CD4-positive, alpha-beta memory T cell (primary cell): ENCODE results near the gene AGPAT1. TPM values are rescaled to one million over a fixed set of nuclear protein-coding genes. Genes with fewer than 3 reads are reported as not detected.

Source experiments
- CTCF ChIA-PET: fragments of 350-600 bp; sonication (Branson Sonifier 250); formaldehyde crosslinking; loops from one replicate; lab custom pipeline; 2021; ENCODE audit warnings: inconsistent platforms; ENCODE audit not compliant: partially characterized antibody; lab: Charles Lee
- POLR2A ChIA-PET: fragments of 350-600 bp; sonication (Branson Sonifier 250); formaldehyde crosslinking; loops from one replicate; lab custom pipeline; 2021; ENCODE audit not compliant: partially characterized antibody; lab: Charles Lee
- DNase-seq, 5 donors: peaks; one replicate each; pipeline versions ENCODE4 v3.0.0 to v3.0.0-alpha.2; 2020 to 2022; ENCODE audit warnings: mixed read lengths in 1 of 5
- H3K27ac ChIP-seq: one replicate; pipeline ENCODE4 v1.7.0; 2013; ENCODE audit warnings: low read depth, low read length
- H3K27me3 ChIP-seq: 2 replicates; pipeline ENCODE4 v1.7.0; 2013; ENCODE audit warnings: mild to moderate bottlenecking, low read length, moderate library complexity; ENCODE audit not compliant: insufficient read depth
- H3K36me3 ChIP-seq: 2 replicates; pipeline ENCODE4 v1.7.0; 2013; ENCODE audit warnings: mild to moderate bottlenecking, low read length, moderate library complexity; ENCODE audit not compliant: insufficient read depth
- H3K4me1 ChIP-seq: 2 replicates; pipeline ENCODE4 v1.7.0; 2013; ENCODE audit warnings: mild to moderate bottlenecking, low read length, moderate library complexity; ENCODE audit not compliant: insufficient read depth
- H3K4me3 ChIP-seq, 2 donors: one replicate each; pipeline ENCODE4 v1.7.0; 2013; ENCODE audit warnings: low read length in 2 of 2, mild to moderate bottlenecking in 1 of 2
- H3K9me3 ChIP-seq, 2 donors: one replicate each; pipeline ENCODE4 v1.7.0; 2013; ENCODE audit warnings: low read length in 2 of 2, control low read depth in 1 of 2; ENCODE audit not compliant: control insufficient read depth in 1 of 2
- H3K27ac Mint-ChIP-seq, 7 donors: one replicate each; pipeline ENCODE4 v1.8.0; 2020 to 2021; ENCODE audit warnings: mixed read lengths in 7 of 7, mild to moderate bottlenecking in 6 of 7, inconsistent platforms in 3 of 7, moderate library complexity in 3 of 7
- H3K27me3 Mint-ChIP-seq, 2 donors: one replicate each; pipeline ENCODE4 v1.8.0; 2020 to 2021; ENCODE audit warnings: mixed read lengths in 2 of 2
- H3K36me3 Mint-ChIP-seq, 2 donors: one replicate each; pipeline ENCODE4 v1.8.0; 2020 to 2021; ENCODE audit warnings: mixed read lengths in 2 of 2, inconsistent platforms in 1 of 2, mild to moderate bottlenecking in 1 of 2
- H3K4me1 Mint-ChIP-seq, 4 donors: one replicate each; pipeline ENCODE4 v1.8.0; 2020 to 2021; ENCODE audit warnings: mixed read lengths in 4 of 4, mild to moderate bottlenecking in 1 of 4
- H3K4me3 Mint-ChIP-seq, 8 donors: one replicate each; pipeline ENCODE4 v1.8.0; 2020 to 2021; ENCODE audit warnings: mixed read lengths in 8 of 8, mild to moderate bottlenecking in 7 of 8, moderate library complexity in 6 of 8, inconsistent platforms in 3 of 8
- H3K9me3 Mint-ChIP-seq, 8 donors: one replicate each; pipeline ENCODE4 v1.8.0; 2020 to 2021; ENCODE audit warnings: mixed read lengths in 8 of 8, mild to moderate bottlenecking in 5 of 8, inconsistent platforms in 3 of 8, moderate library complexity in 1 of 8
- intact Hi-C: fragments of 100-400 bp; cut with micrococcal nuclease; formaldehyde crosslinking; loops from one replicate; pipeline ENCODE4 v1.15.1; 2023
- polyA plus RNA-seq, 2 donors: library from polyadenylated mRNA; unstranded; fragments of 300-500 nt; fragmentation: Illumina TruSeq; gene quantifications; one replicate each; pipeline ENCODE4 v1.2.3, GENCODE V29; 2021
- total RNA-seq, 2 experiments: library from RNA; stranded (reverse); gene quantifications; one replicate each; pipeline ENCODE4 v1.2.3, GENCODE V29; 2021

The AGPAT1 gene
- total and polyA plus RNA-seq, 4 experiments from 2014 or later = 15.3 to 32.8 (median 24.3) TPM

DNA sequence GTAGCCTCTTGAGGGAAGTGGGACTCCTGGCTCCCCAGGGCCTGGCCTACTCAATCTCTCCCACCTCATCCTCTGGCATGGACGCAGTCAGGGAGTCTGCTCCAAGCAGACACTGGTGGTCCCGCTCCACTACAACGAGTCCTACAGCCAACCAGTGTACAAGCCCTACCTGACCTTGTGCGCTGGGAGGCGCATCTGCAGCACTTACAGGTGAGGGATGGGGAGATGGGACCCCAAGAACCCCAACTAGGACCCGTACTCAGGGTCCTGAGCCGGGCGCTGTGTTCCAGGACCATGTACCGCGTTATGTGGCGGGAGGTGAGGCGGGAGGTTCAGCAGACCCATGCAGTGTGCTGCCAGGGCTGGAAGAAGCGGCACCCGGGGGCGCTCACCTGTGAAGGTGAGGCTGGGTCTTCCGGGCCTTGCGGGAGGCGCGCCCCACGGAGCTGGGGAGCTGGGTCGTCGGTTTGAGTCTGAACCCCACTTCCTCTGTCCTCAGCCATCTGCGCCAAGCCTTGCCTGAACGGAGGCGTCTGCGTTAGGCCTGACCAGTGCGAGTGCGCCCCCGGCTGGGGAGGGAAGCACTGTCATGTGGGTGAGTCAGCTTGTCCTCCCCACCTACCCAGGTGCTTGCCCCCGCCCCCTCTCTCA, 9.3 kb downstream of the AGPAT1 start:
- Histone ChIP-seq H3K9me3 (no peaks in the 10 kb centered on the region), H3K27ac (no peak overlapping the region), H3K27me3 (no peaks in the 10 kb centered on the region), H3K36me3 (peaks cover 14% of the 10 kb centered on the region), H3K4me1 (no peaks in the 10 kb centered on the region), H3K4me3 (no peak overlapping the region)
- Mint-ChIP-seq H3K4me1 (peaks cover 0 to 6% (median 4%) of the 10 kb centered on the region in 4 donors), H3K9me3 (no peaks in the 10 kb centered on the region), H3K27me3 (no peaks in the 10 kb centered on the region), H3K36me3 (peaks cover 29 to 41% of the 10 kb centered on the region in 2 donors), H3K27ac (no peak overlapping the region), H3K4me3 (no peak overlapping the region)
- DNase-seq = no peak
- CTCF ChIA-PET = no interaction called here
- intact Hi-C loops = no loop called here
- POLR2A ChIA-PET = no interaction called here

DNA sequence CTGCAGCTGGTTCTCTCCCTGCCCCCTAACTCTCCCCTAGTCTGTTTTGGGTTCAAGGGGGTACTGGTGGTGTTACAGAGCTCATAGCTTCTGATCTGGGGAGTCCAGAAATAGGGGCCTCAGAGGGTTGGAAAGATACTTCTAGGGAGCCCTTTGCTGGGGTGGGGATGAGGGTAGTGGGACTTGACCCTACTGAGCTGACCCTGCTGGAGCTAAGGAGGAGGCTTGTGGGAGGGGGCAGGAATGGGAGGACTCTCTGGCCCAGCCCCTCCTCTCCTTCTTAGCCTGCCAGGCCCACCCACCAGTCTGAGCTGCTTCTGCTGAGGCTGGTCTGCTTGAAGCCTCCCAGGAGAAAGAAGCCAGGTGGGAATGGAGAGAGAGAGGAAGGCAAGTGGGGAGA, 11.6 kb downstream of the AGPAT1 start, which contains the start of gene EGFL8:
EGFL8 (plus strand) TSS at position 301 of the 400 bp plus-strand sequence. CDS start 1,571 bp downstream, outside the sequence.
- no peak for DNase-seq
- Histone ChIP-seq H3K4me1 (no peaks in the 10 kb centered on the region), H3K9me3 (no peaks in the 10 kb centered on the region), H3K4me3 (no peak within 1 kb of the TSS), H3K27me3 (no peaks in the 10 kb centered on the region), H3K36me3 (peaks cover 9% of the 10 kb centered on the region), H3K27ac (no peak within 1 kb of the TSS)
- Mint-ChIP-seq H3K4me3 (no peak within 1 kb of the TSS), H3K27ac (no peak within 1 kb of the TSS), H3K36me3 (peaks cover 20 to 23% of the 10 kb centered on the region in 2 donors), H3K9me3 (no peaks in the 10 kb centered on the region), H3K4me1 (peaks cover 0 to 1% (median 0%) of the 10 kb centered on the region in 4 donors), H3K27me3 (no peaks in the 10 kb centered on the region)
- POLR2A ChIA-PET = interaction anchor here (0.6 to 3.0 kb wide), 4 partner anchors 10 to 70 kb away, joined by 4 to 8 read pairs (median 4); partner anchors contain the start of gene AGPAT1
- CTCF ChIA-PET = interaction anchor here (1.7 kb wide), 1 partner anchor 10 kb away, joined by 6 read pairs; no protein-coding TSS in a partner anchor
- intact Hi-C loops = no loop called here

DNA sequence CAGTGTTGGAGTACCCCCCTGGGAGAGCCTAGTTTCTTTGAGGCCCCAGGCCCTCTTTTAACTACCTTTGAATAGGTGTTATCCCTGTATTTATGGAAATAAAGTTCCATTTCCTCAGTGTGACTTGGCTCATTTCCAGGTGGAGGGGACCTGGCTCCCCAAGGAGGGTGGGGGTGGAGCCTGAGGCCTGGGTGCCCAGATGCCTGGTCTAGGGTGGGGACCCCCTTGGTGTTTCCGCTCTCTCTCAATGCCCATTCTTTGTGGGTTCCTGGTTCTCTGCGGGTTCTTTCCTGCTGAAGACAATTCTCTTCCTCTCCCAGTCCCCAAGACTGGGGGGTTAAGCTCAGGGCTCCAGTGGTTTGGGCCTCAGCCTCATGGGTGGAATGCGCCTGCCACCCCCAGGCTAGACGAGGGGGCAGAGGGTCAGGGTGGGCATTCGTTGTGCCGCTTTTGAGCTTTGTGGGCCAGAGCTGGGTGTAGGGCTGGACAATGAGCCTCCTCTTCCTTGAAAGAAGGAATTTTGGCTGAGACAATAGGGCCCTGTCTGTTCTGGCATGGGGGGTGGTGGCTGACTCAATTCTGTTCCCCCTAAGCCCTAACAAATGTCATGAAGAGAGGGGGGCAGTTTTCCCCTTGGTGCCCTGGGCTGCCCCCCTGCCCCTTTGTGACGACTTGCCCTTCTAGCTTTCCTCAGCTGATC, 12.2 kb downstream of the AGPAT1 start:
- Mint-ChIP-seq H3K36me3 (peaks cover 17 to 19% of the 10 kb centered on the region in 2 donors), H3K9me3 (no peaks in the 10 kb centered on the region), H3K4me1 (peaks cover 0 to 1% (median 0%) of the 10 kb centered on the region in 4 donors), H3K4me3 (no peak overlapping the region), H3K27ac (no peak overlapping the region), H3K27me3 (no peaks in the 10 kb centered on the region)
- Histone ChIP-seq H3K9me3 (no peaks in the 10 kb centered on the region), H3K27me3 (no peaks in the 10 kb centered on the region), H3K36me3 (peaks cover 5% of the 10 kb centered on the region), H3K4me1 (no peaks in the 10 kb centered on the region), H3K4me3 (no peak overlapping the region), H3K27ac (no peak overlapping the region)
- POLR2A ChIA-PET = interaction anchor here (1.2 to 3.0 kb wide), 3 partner anchors 9 to 32 kb away, joined by 4 to 8 read pairs (median 5); partner anchors contain the start of gene AGPAT1
- intact Hi-C loops = no loop called here
- CTCF ChIA-PET = interaction anchor here (1.7 kb wide), 1 partner anchor 9 kb away, joined by 6 read pairs; no protein-coding TSS in a partner anchor
- DNase-seq = no peak

DNA sequence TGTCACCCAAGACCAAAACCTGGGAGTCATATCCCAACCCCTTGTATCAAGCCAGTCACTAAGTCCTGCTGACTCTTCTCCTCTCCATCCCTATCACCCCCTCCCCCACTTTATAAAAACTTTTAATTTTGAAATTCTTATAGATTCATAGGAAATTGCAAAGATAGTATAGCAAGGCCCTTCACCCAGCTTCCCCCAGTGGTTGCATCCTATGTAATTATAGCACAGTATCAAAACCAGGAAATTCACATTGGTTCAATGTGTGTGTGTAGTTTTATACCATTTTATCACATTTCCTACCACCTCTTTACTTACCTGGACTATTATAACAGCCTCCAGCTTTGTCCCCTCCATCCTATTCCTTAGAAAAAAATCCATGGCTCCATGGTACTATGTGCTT, 17.8 kb downstream of the AGPAT1 start:
- H3K9me3 Mint-ChIP-seq = no peaks in the 10 kb centered on the region
- POLR2A ChIA-PET = no interaction called here
- no peak overlapping the region for H3K4me3 Mint-ChIP-seq

DNA sequence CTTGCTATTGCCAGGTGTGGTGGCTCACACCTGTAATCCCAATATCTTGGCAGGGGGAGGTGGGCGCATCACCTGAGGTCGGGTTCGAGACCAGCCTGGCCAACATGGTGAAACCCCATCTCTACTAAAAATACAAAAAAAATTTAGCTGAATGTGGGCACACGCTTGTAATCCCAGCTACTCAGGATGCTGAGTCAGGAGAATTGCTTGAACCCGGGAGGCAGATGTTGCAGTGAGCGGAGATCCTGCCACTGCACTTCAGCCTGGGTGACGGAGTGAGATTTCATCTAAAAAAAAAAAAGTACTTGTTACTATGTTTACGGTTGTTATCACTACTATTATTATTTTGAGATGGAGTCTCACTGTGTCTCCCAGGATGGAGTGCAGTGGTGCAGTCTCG, 19.0 kb downstream of the AGPAT1 start:
- Histone ChIP-seq H3K36me3 (no peaks in the 10 kb centered on the region), H3K27me3 (no peaks in the 10 kb centered on the region), H3K27ac (no peak overlapping the region), H3K4me3 (no peak overlapping the region), H3K4me1 (peaks cover 14% of the 10 kb centered on the region), H3K9me3 (no peaks in the 10 kb centered on the region)
- H3K9me3 Mint-ChIP-seq = no peaks in the 10 kb centered on the region
- H3K27me3 Mint-ChIP-seq = peaks cover 0 to 7% of the 10 kb centered on the region in 2 donors
- H3K27ac Mint-ChIP-seq = no peak overlapping the region
- intact Hi-C loops = loop anchor here (10.0 kb wide), 1 partner anchor 112 kb away; no protein-coding TSS in a partner anchor
- POLR2A ChIA-PET = no interaction called here
- H3K36me3 Mint-ChIP-seq = peaks cover 12 to 15% of the 10 kb centered on the region in 2 donors
- CTCF ChIA-PET = no interaction called here
- peaks cover 19 to 37% (median 28%) of the 10 kb centered on the region in 4 donors for H3K4me1 Mint-ChIP-seq
- no peak overlapping the region for H3K4me3 Mint-ChIP-seq
- DNase-seq = no peak

More for the DNA sequence above, 17.8 kb downstream of the AGPAT1 start:
- Histone ChIP-seq H3K36me3 (no peaks in the 10 kb centered on the region), H3K4me1 (peaks cover 14% of the 10 kb centered on the region), H3K27ac (no peak overlapping the region), H3K4me3 (no peak overlapping the region), H3K27me3 (no peaks in the 10 kb centered on the region), H3K9me3 (no peaks in the 10 kb centered on the region)
- intact Hi-C loops = loop anchor here (10.0 kb wide), 1 partner anchor 113 kb away; no protein-coding TSS in a partner anchor
- Mint-ChIP-seq H3K27ac (no peak overlapping the region), H3K36me3 (peaks cover 13 to 21% of the 10 kb centered on the region in 2 donors), H3K4me1 (peaks cover 15 to 27% (median 20%) of the 10 kb centered on the region in 4 donors), H3K27me3 (peaks cover 0 to 3% of the 10 kb centered on the region in 2 donors)
- DNase-seq = no peak
- CTCF ChIA-PET = interaction anchor here (1.1 kb wide), 1 partner anchor 15 kb away, joined by 5 read pairs; no protein-coding TSS in a partner anchor

DNA sequence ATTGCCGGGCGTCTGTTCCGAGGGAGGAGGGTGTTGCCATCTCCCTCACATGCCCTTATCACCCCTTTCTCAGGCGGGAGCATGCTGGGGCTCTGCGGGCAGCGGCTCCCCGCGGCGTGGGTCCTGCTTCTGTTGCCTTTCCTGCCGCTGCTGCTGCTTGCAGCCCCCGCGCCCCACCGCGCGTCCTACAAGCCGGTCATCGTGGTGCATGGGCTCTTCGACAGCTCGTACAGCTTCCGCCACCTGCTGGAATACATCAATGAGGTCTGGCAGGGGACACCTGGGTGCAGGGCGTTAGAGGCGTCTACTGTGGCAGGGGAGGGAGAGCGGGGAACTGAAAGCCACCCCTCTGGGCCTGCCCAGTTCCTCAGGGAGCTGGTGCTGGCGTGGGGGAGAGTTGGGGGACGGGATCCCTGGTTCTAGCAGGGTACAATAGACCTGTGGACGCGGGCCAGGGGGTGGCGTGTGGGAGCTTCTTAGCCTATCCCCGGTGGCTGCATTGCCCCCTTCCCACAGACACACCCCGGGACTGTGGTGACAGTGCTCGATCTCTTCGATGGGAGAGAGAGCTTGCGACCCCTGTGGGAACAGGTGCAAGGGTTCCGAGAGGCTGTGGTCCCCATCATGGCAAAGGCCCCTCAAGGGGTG, 21.2 kb downstream of the AGPAT1 start:
- H3K36me3 Mint-ChIP-seq = peaks cover 12 to 15% of the 10 kb centered on the region in 2 donors
- H3K4me1 Mint-ChIP-seq = peaks cover 26 to 54% (median 37%) of the 10 kb centered on the region in 4 donors
- peak overlapping the region; percentile 92 to 98 (median 94) for H3K27ac Mint-ChIP-seq
- peaks cover 0 to 1% (median 0%) of the 10 kb centered on the region in 8 donors for H3K9me3 Mint-ChIP-seq
- ChIA-PET POLR2A (interaction anchor here (0.8 to 1.3 kb wide), 9 partner anchors 10 to 43 kb away, joined by 3 to 14 read pairs (median 4); partner anchors contain the start of genes ATF6B, EGFL8 and PBX2), CTCF (interaction anchor here (0.7 to 1.3 kb wide), 10 partner anchors 10 to 107 kb away, joined by 3 to 9 read pairs (median 5); partner anchors contain the start of genes EGFL8 and GPSM3)
- Histone ChIP-seq H3K36me3 (no peaks in the 10 kb centered on the region), H3K27ac (peak overlapping the region; percentile 42), H3K4me3 (peak overlapping the region; percentile 78 to 98), H3K9me3 (no peaks in the 10 kb centered on the region), H3K27me3 (no peaks in the 10 kb centered on the region), H3K4me1 (peaks cover 14% of the 10 kb centered on the region)
- peaks cover 11 to 21% of the 10 kb centered on the region in 2 donors for H3K27me3 Mint-ChIP-seq
- H3K4me3 Mint-ChIP-seq = peak overlapping the region; percentile 95 to 100 (median 98)
- intact Hi-C loops = loop anchor here (1.0 to 10.0 kb wide), 5 partner anchors 22 to 110 kb away; partner anchors contain the start of genes AGPAT1 and PBX2
- DNase-seq = peak; percentile 60 to 75 (median 69)
